ENCODE results near the gene CCNL2. TPM values are rescaled to one million over a fixed set of nuclear protein-coding genes. Genes with fewer than 3 reads are reported as not detected.
"Not testable (repeated sequence)": the region's sequence is repeated elsewhere in the genome, so short reads cannot be mapped to it uniquely, and the experiment has no call there.

The CCNL2 gene
- total RNA-seq, 1 experiment from 2014 or later = 79.0 TPM

DNA sequence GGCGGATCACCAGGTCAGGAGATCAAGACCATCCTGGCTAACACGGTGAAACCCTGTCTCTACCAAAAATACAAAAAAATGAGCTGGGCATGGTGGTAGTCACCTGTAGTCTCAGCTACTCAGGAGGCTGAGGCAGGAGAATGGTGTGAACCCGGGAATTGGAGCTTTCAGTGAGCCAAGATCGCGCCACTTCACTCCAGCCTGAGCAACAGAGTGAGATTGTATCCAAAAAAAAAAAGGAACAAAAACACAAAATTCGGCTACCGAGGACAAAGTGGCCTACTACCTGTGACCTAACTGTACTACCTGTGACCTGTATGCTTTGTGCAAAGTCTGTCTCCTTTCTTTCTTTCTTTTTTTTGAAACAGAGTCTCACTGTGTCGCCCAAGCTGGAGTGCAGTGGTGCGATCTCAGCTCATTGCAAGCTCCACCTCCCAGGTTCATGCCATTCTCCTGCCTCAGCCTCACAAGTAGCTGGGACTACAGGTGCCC is 3.8 kb upstream of the CCNL2 start:
- H3K27me3 ChIP-seq (replicated peaks); H3K4me3 ChIP-seq; DNase-seq (ENCODE audit: low read depth in 1 of 2, low spot score in 2 of 2); H3K9me3 ChIP-seq (replicated peaks); H3K27ac ChIP-seq: not testable (repeated sequence)
- Histone ChIP-seq H3K4me1 (replicated peaks) (peaks cover 35% of the 10 kb centered on the region), H3K36me3 (peaks cover 91% of the 10 kb centered on the region)

DNA sequence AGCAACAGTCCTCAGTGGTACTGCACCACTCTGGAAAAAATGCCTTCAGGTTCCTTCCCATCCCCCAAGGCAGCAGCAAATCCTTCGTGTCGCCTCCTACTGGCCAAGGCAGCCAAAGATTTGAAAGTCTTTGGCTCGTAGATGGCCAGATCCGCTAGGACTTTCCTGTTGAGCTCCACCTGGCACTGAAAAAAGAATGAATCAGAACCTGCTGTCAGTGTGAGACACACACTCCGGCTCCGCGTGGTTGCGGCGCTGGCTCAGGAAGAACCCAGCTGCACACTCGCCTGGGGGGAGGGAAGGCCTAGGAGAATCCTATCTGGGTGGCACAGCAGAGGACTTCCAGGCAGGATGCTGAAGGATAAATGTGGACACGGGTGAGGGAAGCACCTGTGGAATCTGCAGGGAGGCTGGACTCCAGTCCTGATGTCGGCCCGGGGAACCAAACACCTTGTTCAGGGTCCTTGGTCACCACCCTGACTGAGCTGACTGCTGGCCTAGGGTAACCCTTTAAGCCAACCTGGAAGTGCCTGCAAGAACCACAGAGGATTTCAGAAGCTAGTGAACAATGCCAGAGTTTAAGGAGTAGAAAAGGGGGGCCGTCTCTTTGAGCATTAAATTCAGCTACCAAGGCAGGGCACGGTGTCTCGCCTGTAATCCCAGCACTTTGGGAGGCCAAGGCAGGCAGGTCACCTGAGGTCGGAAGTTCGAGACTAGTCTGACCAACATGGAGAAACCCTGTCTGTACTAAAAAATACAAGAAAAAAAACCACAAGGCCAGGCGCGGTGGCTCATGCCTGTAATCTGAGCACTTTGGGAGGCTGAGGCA is 3.2 kb upstream of the CCNL2 start:
- Histone ChIP-seq H3K27ac (no peak overlapping the region), H3K4me3 (no peak overlapping the region), H3K4me1 (replicated peaks) (peaks cover 39% of the 10 kb centered on the region), H3K27me3 (replicated peaks) (no peaks in the 10 kb centered on the region), H3K9me3 (replicated peaks) (no peaks in the 10 kb centered on the region), H3K36me3 (peaks cover 91% of the 10 kb centered on the region)
- peak in 1 of 2 experiments; percentile 22 for DNase-seq (ENCODE audit: low read depth in 1 of 2, low spot score in 2 of 2)

DNA sequence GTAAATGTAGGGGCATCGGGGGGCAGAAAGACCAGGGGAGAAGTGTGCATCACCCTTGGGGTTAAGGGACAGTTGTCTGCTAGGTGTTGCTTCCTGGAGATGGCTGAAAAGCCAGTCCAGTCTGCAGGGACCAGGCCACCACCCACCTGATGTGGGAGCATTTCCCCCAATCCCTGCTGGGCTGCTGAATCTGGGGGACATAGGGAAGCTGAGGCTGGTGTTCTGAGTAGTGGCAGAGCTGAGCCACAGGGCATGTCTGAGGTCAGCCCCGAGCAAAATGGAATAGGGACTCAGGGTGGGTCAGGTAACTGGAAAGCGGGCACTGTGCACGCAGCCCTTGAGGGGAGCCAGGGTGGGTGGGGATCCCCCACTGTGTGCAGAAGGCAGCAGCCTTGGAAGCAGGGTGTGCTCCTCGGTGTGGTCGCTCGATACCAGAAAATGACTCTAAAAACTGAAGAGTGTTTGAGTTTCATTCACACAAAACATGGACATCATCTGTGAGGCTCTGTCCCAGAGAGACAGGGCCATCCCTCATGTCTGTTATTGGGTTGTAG is 2.4 kb upstream of the CCNL2 start:
- Histone ChIP-seq H3K27ac (no peak overlapping the region), H3K4me1 (replicated peaks) (peaks cover 39% of the 10 kb centered on the region), H3K36me3 (peaks cover 91% of the 10 kb centered on the region), H3K27me3 (replicated peaks) (no peaks in the 10 kb centered on the region), H3K9me3 (replicated peaks) (no peaks in the 10 kb centered on the region), H3K4me3 (no peak overlapping the region)
- no peak for DNase-seq (ENCODE audit: low read depth in 1 of 2, low spot score in 2 of 2)

DNA sequence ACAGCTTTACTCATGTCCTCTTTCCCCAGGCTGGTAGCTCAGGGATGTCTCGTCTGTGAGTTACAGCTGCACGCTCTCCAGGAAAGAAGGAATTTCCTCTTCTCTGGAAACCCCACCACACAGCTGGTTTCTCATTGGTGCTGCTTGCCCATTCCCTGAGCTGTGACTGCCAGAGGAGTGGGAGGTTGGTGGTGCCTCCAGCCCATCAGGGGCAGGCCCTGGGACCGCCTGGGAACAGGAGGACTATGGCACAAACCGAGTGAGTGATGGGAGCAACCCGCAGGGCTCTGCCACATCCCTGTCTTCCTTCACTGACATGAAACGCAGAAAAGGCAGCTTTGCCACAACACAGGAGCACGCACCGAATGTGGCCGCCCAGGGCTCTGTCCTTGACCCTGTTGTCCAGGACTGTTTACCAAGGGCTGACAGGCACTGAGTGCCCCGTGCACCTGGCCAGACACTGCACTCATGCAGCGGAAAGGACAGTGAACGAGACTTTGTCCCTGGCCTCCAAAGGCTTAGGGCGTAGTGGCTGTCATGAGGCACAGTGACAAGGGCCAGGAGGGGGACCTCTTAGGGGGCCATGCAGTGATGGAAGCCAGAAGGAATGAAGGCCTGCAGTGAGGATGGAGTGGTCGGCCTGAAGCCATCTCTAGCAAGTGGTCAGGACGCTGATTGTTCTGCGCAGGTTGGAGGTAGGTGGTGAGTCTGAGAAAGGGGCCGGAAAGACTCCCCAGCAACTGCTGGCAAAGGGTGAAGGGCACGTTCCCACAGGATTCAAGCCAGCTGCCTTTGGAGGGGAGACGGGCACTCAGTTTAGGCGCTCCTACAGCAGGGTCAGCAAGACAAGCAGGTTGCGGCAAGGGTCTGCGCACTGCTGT is 1.7 kb upstream of the CCNL2 start:
- Histone ChIP-seq H3K36me3 (peaks cover 89% of the 10 kb centered on the region), H3K9me3 (replicated peaks) (no peaks in the 10 kb centered on the region), H3K4me1 (replicated peaks) (peaks cover 33% of the 10 kb centered on the region), H3K27me3 (replicated peaks) (no peaks in the 10 kb centered on the region), H3K4me3 (peak overlapping the region; percentile 92), H3K27ac (no peak overlapping the region)
- no peak for DNase-seq (ENCODE audit: low read depth in 1 of 2, low spot score in 2 of 2)

DNA sequence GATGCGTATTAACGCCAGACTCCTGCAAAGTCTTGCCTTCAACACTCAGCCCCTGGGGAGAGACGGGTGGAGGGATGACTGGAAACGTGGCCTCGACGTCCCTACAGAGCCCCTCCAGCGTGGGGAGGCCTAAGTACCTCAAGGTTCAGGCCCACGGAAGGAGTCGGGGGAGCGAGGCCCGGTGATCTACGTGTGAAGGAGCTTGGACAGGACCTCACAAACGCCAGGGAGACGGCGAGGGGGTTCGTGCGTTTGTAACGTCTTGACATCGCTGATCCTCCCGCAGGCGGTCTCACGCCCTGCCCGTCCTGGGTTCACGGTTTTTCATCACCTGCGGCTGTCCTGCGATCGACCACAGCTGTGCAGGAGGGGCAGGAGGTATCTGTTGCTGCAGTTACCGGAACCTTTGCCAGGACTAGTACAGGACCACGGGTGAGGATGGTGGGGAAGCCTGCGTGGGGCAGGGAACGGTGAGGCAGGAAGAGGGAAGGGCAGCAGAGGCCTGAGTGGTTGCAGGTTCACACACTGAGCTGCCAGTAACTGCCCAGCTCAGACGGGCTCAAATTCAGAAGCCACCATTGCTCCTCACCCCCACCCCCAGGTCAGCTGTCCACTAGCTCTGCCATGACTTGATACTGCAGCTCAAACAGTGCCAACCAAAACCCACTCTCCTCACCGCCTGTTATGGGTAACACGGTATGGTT is 889 bp upstream of the CCNL2 start:
- no peak for DNase-seq (ENCODE audit: low read depth in 1 of 2, low spot score in 2 of 2)
- Histone ChIP-seq H3K27me3 (replicated peaks) (no peaks in the 10 kb centered on the region), H3K27ac (peak overlapping the region; percentile 41; the same call in 1 of the 2 replicates), H3K4me1 (replicated peaks) (peaks cover 31% of the 10 kb centered on the region), H3K9me3 (replicated peaks) (no peaks in the 10 kb centered on the region), H3K4me3 (peak overlapping the region; percentile 92), H3K36me3 (peaks cover 89% of the 10 kb centered on the region)

DNA sequence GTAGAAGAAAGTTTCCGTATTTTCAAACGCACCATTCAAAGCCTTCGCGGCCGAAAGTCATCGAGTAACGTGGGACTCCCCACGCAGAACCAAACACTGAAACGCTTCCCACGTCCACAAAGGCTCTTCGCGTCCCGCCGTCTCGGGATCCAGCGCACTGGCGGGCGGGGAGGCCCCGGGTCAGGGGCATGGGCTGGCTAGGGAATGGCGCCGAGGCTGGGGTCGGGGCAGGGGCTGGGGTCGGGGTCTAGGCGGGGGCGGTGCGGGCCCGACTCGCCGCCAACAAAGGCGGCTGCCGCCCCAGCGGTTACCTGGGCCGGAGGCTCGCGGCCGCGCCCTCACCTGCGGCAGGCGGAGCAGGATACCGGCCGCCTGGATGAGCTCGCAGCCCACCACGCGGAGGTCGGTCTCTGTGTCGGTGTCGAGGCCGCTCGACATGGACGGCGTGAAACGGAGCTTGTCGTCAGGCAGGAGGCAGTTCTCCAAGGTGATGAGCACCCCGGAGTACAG is 403 bp downstream of the CCNL2 start:
- H3K36me3 ChIP-seq = peaks cover 91% of the 10 kb centered on the region

DNA sequence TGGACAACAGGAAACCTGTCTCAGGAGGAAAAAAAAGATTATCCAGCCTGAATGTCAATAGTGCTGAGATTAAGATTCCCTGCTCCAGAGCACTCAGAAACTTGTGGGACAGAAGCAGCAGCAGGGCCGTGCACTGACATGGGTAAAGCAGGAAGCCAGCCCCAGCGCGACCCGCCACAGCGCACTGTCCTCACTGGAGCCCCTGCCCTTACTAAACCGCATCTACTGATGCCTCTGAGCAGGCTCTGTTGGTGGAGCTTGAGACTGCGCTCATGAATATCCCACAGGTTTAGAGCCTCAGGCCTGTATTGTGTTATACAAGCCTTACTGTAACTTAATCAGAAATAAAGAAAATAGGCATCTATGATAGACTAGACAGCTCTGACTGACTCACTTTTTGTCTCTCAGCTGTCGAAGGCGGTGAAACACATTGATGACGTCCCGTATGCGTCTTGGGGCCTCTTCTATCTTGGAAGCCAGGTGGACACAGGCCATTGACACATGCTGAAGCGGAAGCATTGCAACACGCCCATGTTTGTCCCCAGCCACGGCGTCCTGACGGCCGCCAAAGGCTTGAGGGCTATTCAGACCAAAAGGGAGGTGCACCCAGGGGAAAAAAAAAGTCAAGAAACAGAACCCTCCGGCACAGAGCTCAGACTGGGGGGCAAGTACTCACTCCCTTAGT is 1.2 kb downstream of the CCNL2 start:
- Histone ChIP-seq H3K9me3 (replicated peaks) (no peaks in the 10 kb centered on the region), H3K27ac (no peak overlapping the region), H3K27me3 (replicated peaks) (no peaks in the 10 kb centered on the region), H3K4me1 (replicated peaks) (peaks cover 31% of the 10 kb centered on the region), H3K4me3 (peak overlapping the region; percentile 92), H3K36me3 (peaks cover 91% of the 10 kb centered on the region)
- no peak for DNase-seq (ENCODE audit: low read depth in 1 of 2, low spot score in 2 of 2)

More for the DNA sequence above, 403 bp downstream of the CCNL2 start:
- peaks cover 31% of the 10 kb centered on the region for H3K4me1 ChIP-seq (replicated peaks)
- no peaks in the 10 kb centered on the region for H3K9me3 ChIP-seq (replicated peaks)
- H3K4me3 ChIP-seq = peak overlapping the region; percentile 92
- DNase-seq (ENCODE audit: low read depth in 1 of 2, low spot score in 2 of 2) = no peak
- peak overlapping the region; percentile 44 for H3K27ac ChIP-seq
- H3K27me3 ChIP-seq (replicated peaks) = no peaks in the 10 kb centered on the region

DNA sequence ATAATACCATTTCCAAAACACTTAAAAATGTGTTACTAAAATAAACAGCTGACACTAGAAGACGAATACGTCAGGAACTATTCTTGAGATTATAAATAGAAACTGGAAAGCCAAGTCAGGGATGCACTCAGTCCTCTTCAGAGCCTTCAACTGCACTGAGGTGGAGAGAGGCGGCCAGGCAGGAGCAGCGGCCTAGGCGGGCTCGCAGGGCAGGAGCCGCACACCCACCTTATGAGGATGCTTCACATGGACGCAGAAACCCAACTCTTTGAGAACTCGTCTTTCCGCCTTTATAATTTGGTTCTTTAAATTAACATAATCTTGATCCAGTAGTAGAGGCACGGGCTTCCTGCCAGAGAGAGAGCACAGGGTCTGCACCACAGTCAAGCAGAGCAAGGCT is 4.0 kb downstream of the CCNL2 start:
- Histone ChIP-seq H3K4me1 (replicated peaks) (peaks cover 12% of the 10 kb centered on the region), H3K4me3 (no peak overlapping the region), H3K27me3 (replicated peaks) (no peaks in the 10 kb centered on the region), H3K9me3 (replicated peaks) (no peaks in the 10 kb centered on the region), H3K36me3 (peaks cover 91% of the 10 kb centered on the region), H3K27ac (no peak overlapping the region)
- no peak for DNase-seq (ENCODE audit: low read depth in 1 of 2, low spot score in 2 of 2)

DNA sequence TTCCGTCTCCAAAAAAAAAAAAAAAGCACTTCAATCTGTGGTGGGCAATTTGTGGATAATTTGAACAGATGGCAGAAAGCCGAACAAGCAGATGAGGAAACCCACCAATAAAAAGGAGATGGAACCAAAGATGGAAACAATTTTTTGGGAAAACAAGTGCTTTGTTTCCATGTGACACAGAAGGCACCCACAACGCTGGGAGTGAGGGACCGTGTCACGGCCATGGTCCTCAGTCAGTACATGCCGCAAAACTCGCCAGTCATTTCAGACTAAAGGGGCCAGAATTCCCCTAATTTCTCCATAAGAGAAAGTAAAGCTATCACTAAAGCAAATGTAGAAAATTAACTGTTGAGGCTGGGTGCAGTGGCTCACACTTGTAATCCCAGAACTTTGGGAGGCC is 5.0 kb downstream of the CCNL2 start:
- H3K36me3 ChIP-seq = peaks cover 94% of the 10 kb centered on the region
- no peak overlapping the region for H3K4me3 ChIP-seq
- no peak overlapping the region for H3K27ac ChIP-seq
- H3K4me1 ChIP-seq (replicated peaks) = peaks cover 10% of the 10 kb centered on the region
- DNase-seq (ENCODE audit: low read depth in 1 of 2, low spot score in 2 of 2) = no peak
- no peaks in the 10 kb centered on the region for H3K27me3 ChIP-seq (replicated peaks)
- H3K9me3 ChIP-seq (replicated peaks) = no peaks in the 10 kb centered on the region

DNA sequence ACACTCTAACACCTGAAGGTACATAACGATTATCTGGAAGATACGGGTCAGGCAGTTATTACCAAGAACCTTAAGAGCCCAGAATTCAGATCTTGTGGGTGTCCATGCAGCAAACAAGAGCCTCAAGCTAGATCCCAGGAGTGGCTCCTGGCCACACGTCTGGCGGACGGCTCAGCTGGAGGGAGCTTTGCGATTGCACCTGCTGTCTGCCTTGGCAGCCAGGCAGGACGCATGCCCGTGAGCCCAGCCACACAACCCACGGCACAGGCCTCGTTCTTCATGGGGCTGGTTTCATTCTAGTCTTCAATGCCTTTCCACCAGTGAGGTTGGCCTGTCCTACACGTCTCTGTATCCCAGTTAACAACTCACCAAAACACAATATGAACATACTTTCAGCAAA is 5.7 kb downstream of the CCNL2 start:
- DNase-seq (ENCODE audit: low read depth in 1 of 2, low spot score in 2 of 2) = no peak
- H3K27me3 ChIP-seq (replicated peaks) = no peaks in the 10 kb centered on the region
- no peaks in the 10 kb centered on the region for H3K9me3 ChIP-seq (replicated peaks)
- no peak overlapping the region for H3K27ac ChIP-seq
- peaks cover 9% of the 10 kb centered on the region for H3K4me1 ChIP-seq (replicated peaks)
- H3K36me3 ChIP-seq = peaks cover 96% of the 10 kb centered on the region
- no peak overlapping the region for H3K4me3 ChIP-seq

DNA sequence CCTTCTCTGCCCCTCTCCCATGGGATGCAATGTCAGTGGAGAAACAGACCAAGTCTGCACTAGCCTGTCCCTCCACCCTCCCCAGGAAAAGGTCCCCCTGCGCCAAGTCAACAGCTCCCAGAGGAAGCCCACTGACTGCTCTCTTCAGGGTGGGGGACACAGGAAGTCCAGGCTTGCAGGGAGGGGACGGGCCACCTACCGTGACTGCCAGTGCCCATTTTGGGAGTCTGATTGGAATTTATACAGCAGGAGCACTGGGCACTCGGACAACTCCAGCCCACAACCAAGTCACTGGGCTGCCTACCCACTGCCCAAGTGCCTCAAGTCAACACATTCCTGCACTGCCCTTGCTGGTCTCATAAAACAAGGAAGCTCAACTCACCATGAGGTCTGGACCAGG is 6.1 kb downstream of the CCNL2 start:
- Histone ChIP-seq H3K27me3 (replicated peaks) (no peaks in the 10 kb centered on the region), H3K4me1 (replicated peaks) (peaks cover 5% of the 10 kb centered on the region), H3K27ac (no peak overlapping the region), H3K4me3 (no peak overlapping the region), H3K9me3 (replicated peaks) (no peaks in the 10 kb centered on the region), H3K36me3 (peaks cover 96% of the 10 kb centered on the region)
- DNase-seq (ENCODE audit: low read depth in 1 of 2, low spot score in 2 of 2) = no peak

DNA sequence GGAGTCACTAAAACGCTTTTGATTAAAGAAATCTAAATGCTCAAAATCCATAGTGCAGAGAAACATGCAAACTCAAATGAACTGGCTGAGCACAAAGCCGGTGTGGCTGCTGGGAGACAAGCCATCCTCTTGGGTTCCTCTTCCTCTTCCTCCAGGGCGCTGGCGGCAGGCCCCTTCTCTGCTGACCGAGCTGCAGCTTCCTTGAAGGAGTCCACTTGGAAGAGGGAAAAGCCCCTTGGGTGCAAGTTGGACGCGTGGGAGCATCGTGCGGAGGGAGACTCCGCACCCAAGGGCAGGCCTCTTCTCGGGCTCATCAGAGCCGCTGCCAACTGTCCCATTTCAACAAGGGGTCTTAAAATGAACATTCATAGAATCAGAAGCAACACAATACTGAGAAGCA is 7.9 kb downstream of the CCNL2 start:
- Histone ChIP-seq H3K27ac (no peak overlapping the region), H3K9me3 (replicated peaks) (no peaks in the 10 kb centered on the region), H3K36me3 (peaks cover 99% of the 10 kb centered on the region), H3K4me1 (replicated peaks) (no peaks in the 10 kb centered on the region), H3K4me3 (no peak overlapping the region), H3K27me3 (replicated peaks) (no peaks in the 10 kb centered on the region)
- no peak for DNase-seq (ENCODE audit: low read depth in 1 of 2, low spot score in 2 of 2)

DNA sequence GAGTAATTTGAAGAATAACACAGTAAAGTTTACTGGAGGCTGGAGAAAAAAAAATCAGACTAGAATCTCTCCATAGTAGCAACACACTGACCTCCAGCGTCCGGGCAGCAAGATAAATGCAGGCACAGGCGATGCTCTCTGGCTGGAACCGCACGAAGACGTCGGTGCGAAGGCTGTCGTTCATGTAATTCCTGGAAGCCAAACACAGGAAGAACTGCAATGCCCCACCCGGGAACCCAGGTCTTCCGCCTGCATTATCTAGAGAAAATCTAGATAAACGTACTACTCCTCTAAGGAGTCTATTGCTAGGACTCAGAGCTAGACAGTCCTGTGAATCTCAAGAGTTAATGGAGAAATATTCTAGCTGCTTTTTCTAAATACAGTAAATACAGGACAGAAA is 8.5 kb downstream of the CCNL2 start:
- H3K27me3 ChIP-seq (replicated peaks) = no peaks in the 10 kb centered on the region
- H3K4me3 ChIP-seq = no peak overlapping the region
- peaks cover 100% of the 10 kb centered on the region for H3K36me3 ChIP-seq
- H3K27ac ChIP-seq = no peak overlapping the region
- no peaks in the 10 kb centered on the region for H3K4me1 ChIP-seq (replicated peaks)
- no peaks in the 10 kb centered on the region for H3K9me3 ChIP-seq (replicated peaks)
- no peak for DNase-seq (ENCODE audit: low read depth in 1 of 2, low spot score in 2 of 2)
